ENCODE measurements around the gene TINAGL1.
A peak's percentile ranks its signal among the peaks of the same experiment; 100 is the strongest.
"Not testable (repeated sequence)": the region's sequence is repeated elsewhere in the genome, so short reads cannot be mapped to it uniquely, and the experiment has no call there.

Gene TINAGL1

GRCh38 chr1:31584869-31585735 is 8.8 kb downstream of the TINAGL1 start:
- DNase-seq = no peak

GRCh38 chr1:31585736-31586365 is 9.5 kb downstream of the TINAGL1 start:
- no peak for DNase-seq

- DNase-seq = no peak
Observed at GRCh38 chr1:31586376-31587327, 10.3 kb downstream of the TINAGL1 start.

GRCh38 chr1:31587328-31587699 is 11.0 kb downstream of the TINAGL1 start:
- not testable (repeated sequence) for DNase-seq

GRCh38 chr1:31587720-31588423 is 11.6 kb downstream of the TINAGL1 start:
- DNase-seq = no peak

DNA sequence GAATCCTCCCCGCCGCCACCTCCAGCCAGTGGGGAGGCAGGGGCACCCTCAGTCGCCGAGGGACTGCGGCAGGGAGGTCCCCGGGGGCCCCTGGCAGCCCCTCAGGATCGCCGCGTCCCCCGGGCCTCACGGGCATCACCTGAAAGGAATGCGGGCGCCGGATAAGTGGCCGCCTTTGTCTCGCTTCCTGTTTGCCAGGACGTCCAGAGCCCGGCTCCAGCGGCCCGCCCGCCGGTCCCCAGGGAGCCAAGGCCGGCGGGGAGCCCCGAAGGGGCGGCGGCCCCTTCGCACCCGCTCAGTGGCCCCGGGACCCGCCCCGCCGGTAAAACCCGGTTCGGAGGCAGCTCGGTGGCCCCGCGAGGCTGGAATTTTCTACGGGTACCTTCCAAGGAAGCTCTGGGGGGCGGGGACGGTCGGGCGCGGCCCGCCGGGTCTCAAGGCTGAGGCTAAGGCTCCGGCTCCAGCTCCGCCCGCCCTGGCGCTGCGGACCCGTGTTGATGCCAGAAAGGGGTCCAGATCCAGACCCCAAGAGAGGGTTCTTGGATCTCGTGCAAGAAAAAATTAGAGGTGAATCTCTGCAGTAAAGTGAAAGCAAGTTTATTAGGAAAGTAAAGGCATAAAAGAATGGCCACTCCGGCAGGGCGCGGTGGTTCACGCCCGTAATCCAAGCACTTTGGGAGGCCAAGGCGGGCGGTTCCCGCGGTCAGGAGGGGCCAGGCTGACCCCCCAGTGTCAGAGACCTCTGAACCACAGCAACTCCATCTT is 12.6 kb downstream of the TINAGL1 start:
- DNase-seq = no peak

DNA sequence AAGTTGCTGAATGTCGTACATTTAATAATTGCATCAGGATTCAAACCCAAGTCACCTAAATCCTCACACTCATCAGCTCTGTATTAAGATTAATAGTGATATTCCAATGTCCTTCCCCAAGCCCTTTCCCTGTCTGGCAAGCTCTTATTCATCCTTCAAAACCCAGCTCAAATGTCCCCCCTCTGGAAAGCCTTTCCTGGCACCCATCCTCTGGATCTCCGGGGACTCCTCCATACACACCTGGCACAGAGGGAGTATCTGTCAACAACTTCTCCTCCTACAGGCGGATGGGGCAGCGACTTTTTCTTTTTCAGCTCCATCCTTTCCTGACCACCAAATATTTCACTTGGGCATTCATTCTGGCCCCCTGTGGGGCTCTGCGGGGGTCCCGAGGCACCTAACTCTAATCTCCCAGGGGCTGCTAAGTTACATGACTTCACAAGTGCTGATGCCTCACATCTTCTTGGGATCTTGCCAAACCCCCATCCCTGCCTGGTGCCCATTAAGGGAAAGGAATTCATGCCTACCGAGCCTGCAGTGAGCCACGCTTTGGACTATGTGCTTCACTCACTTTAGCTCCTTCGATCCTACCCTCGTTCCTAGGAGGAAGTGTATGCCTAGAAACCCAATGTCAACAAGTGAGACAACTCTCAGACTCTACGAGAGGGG is 15.2 kb downstream of the TINAGL1 start:
- DNase-seq = no peak

GRCh38 chr1:31592132-31592531 is 15.8 kb downstream of the TINAGL1 start:
- no peak for DNase-seq

DNA sequence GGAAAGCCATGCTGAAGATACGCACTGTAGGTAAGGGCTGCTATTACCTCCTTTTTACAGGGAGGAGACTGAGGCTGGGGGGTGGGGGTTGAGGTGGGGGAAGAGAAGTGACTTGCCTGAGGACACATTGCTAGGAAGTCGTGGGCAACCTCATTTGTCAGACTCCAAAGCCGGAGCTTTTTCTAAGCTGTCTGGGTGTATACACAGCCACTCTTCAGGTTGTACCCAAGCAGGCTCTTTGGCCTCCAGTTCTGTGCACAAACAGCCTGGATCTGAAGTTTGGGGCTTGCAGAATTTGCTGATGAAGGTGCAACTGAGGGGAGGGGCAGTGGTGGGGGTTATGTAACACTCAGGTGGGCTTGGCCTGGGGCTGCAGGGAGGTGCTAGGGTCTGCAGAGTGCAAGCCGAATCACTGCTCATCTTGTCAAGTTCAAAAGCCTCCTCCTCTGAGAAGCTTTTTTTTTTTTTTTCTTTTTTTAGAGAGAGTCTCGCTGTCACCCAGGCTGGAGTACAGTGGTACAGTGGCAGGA is 16.9 kb downstream of the TINAGL1 start:
- no peak for DNase-seq

GRCh38 chr1:31593770-31594632 is 17.7 kb downstream of the TINAGL1 start:
- DNase-seq = peak; percentile 60

DNA sequence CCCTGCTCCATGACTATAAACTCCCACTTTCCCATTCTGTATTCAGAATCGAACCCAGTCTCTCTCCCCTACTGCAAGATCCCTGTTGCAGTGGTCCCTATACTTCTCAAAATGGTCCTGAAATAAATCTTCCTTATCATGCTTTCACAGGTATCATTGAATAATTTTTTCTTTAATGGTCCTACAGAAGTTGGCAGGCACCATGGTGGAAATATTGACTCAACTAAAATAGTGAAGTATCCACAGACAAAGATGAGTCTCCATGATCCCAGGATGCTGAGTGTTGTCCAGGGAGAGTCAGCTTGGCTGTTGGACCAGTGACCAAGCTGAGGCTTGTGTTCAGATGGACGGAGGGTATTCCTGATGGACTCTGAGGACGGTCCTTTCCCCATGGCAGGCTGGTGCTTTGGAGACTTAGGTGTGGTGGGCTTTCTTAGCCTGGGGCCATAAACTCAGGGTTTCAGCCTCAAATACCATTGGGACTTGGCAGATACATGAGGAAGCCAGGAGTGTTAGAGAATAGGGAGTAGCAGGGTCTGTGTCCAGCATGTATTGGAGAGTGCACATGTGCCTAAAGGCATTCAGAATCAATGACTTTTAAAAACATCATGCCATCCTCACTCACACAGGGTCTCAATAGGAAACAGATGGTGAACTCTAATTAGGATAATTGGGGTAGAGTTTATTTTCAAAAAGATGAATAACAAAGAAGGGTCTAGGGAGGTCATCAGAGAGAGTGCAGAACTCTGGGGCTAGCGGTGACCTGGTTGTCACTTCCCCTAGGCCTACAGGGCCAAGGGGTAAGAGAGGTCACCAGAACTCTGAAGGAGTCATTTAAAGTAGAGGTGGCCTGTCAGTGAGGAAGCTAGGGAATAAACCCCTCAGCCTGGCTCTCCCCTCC is 19.8 kb downstream of the TINAGL1 start:
- no peak for DNase-seq

- DNase-seq = no peak
Observed at GRCh38 chr1:31596737-31597097, 20.4 kb downstream of the TINAGL1 start.

GRCh38 chr1:31598980-31599379 is 22.7 kb downstream of the TINAGL1 start:
- no peak for DNase-seq

DNA sequence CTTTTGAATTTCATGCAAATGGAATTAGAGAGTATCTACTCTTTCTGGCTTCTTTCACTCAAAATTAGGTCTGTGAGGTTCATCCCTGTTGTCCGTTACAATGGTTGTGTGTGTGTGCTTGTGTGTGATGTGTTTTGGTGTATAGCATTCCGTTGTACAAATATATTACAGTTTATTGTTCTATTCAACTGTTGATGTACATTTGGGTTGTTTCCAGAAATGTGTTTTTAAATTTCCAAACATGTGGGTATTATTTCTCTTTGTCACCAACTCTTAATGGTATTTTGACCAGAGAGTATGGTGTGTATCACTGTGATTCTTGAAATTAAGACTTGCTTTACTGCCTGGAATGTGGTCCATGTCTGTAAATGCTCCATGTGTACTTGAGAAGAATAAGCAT is 24.3 kb downstream of the TINAGL1 start:
- DNase-seq = no peak

DNA sequence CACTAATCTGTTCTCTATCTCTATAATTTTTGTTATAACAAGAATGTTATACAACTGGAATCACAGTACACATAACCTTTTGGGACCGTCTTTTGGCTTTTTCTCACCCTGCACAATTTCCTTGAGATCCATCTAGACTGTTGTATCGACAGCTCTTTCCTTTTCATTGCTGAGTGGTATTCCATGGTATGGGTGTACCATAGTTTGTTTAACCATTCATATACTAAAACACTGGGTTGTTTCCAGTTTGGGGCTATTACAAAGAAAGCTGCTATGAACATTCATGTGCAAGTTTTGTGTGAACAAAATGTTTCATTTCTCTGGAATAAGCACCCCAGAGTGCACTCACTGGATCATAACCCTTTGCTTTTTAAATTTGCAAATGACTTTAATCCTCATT is 25.8 kb downstream of the TINAGL1 start:
- no peak for DNase-seq

- no peak for DNase-seq
Observed at GRCh38 chr1:31605908-31606427, 29.7 kb downstream of the TINAGL1 start.

GRCh38 chr1:31607360-31607759 is 31.0 kb downstream of the TINAGL1 start:
- DNase-seq = no peak

DNA sequence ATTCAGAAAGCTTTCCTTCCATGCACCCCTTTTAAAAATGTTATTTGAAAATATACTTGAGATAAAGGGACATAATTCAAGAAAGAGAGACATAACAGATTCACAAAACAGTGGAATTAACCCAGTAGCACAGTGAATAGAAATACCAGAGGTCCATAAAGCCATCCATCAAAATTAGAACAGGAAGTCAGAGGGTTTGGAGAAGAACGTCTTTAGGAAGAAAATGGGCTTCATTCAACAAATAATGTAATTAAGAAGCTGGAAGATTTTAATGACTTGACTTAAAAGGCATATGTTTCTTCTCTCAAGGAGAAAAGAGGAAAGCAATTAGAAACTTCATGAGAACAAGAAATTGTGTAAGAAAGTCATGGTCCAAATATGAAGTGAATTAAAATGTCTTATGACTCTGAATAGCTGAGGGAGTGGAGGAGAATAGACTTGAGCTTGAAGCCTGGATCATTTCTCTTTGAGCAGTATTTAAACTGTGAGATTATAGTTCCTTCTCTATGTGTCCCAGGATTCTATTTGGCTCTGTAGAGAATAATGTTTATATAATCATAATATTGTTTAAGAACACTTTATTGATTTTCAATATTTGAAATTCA is 33.3 kb downstream of the TINAGL1 start:
- no peak for DNase-seq
